H1 (cell line): ENCODE results near the gene CD300H. TPM values are rescaled to one million over a fixed set of nuclear protein-coding genes. Genes with fewer than 3 reads are reported as not detected.

Source experiments
- ATF2 ChIP-seq: IDR thresholded peaks from 2 replicates; pipeline ENCODE4 v1.6.1; 2012; ENCODE audit warnings: low read length, inconsistent platforms
- EZH2 ChIP-seq: fragments of 200-600 bp; sonication (generic); IDR thresholded peaks from 2 replicates; pipeline ENCODE4 v1.7.1; 2012; ENCODE audit warnings: low read depth, mild to moderate bottlenecking, moderate library complexity, low read length, inconsistent platforms; ENCODE audit not compliant: severe bottlenecking
- POU5F1 ChIP-seq: IDR thresholded peaks from 2 replicates; pipeline ENCODE4 v1.6.1; 2011; ENCODE audit warnings: low read depth, mild to moderate bottlenecking, low read length, moderate library complexity
- SRF ChIP-seq: IDR thresholded peaks from 2 replicates; pipeline ENCODE4 v1.6.1; 2011; ENCODE audit warnings: mild to moderate bottlenecking, low read depth, low read length, moderate library complexity
- TBP ChIP-seq: IDR thresholded peaks from 2 replicates; pipeline ENCODE4 v1.6.1; 2011; ENCODE audit warnings: low read depth, low read length, improper control_type of control experiment
- polyA plus RNA-seq, 7 experiments: library from polyadenylated mRNA; depleted of rRNA in 3 of 7; stranded (reverse) in 5 of 7; unstranded in 2 of 7; fragments of >200 nt in 5 of 7; fragments of 200-250 nt in 2 of 7; gene quantifications; 1 replicate in 5 of 7; 2 replicates in 1 of 7; 4 replicates in 1 of 7; pipeline versions ENCODE4 v1.2.1 to v1.2.3, GENCODE V29; 2011 to 2013; ENCODE audit warnings: missing spikeins in 2 of 7, mixed read lengths in 2 of 7
- total RNA-seq: library from RNA; stranded (reverse); fragmentation: NEBNext Ultra II Directional; extraction: Animal tissue kit (Norgen Biotek cat#: 25700); gene quantifications from 2 replicates; pipeline ENCODE4 v1.2.1, GENCODE V29; 2021

The CD300H gene
- total and polyA plus RNA-seq, 2 of the 8 experiments (the other 6 are each of a cell fraction or from before 2014, with no cell fraction given) = not detected

- no peak for TF ChIP-seq POU5F1
- no peak for TF ChIP-seq SRF
- TF ChIP-seq ATF2 = no peak
- no peak for TF ChIP-seq EZH2
- TF ChIP-seq TBP = no peak
Measured at GRCh38 chr17:74526681-74527080, 40.6 kb downstream of the CD300H start (continued).
